AML-193 (cell line): ENCODE measurements around the gene LYPD3.
A peak's percentile ranks its signal among the peaks of the same experiment; 100 is the strongest.
"Not testable (repeated sequence)": the region's sequence is repeated elsewhere in the genome, so short reads cannot be mapped to it uniquely, and the experiment has no call there.

Experiments used
- DNase-seq, 2 experiments: peaks; one replicate each; lab custom pipeline; 2025; lab: John Stamatoyannopoulos, UW

Gene LYPD3

DNA sequence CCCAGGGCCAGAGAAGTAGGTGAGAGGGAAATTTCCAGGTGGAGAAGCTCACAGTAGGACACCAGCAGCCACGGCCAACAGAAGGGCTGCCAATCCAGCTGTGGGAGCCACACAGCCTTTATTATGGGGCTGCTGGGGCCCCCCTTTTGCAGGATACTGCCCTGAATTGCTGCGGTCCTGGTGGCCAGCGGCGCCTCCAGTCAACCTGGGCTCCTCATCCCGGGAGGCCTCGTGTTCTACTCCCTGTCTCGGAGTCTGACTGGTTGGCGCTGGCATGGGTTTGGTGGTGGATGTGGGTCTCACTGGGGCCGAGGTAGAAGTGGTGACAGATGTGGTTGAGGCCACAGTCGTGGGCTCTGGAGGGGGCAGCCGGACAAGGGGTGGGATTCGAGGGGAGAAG, 4.1 kb downstream of the LYPD3 start:
- DNase-seq, result no peak

DNA sequence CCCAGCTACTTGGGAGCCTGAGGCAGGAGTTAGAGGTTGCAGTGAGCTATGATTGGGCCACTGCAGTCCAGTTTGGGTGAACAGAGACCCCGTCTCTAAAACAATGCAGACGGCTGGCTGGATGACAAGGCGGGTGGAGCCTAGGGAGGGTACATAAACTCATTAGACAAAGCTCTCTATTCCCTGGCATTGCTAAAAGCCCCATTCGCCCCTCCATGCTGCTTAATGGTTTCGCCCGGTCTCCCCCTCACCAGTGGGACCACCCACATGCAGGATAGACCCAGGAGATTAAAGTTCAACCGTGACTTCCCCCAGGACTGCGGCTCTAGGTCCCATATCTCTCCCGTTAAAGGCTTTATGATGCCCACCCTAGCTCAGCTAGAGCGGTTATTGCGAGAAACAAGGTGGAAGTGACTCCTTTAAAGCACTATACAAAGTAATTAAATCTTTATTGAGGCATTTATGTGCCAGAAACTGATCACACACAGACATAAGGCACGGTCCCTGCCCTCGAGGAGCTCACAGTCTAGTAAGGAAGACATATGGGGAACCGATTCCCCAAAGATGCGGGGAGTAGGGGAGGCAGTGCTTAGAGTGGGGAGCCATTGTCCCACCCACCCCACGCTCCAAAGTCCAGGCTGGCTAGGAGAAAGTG, 4.9 kb downstream of the LYPD3 start:
- DNase-seq, result no peak

DNA sequence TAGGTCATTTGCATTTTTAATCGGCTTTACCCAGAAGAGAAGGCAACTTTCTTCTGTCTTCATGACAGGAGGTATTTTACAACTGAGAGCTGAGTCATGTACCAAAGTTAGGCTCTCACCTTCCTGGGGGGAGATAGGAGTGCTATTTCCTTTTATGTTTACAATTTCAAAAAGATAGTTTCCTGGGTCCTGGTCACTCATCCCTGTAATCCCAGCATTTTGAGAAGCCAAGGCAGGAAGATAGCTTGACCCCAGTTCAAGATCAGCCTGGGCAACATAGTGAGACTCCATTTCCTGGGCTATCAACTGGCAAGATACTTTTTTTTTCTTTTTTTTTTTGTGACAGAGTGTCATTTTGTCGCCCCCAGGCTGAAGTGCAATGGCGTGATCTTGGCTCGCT, 7.6 kb downstream of the LYPD3 start:
- no peak for DNase-seq

DNA sequence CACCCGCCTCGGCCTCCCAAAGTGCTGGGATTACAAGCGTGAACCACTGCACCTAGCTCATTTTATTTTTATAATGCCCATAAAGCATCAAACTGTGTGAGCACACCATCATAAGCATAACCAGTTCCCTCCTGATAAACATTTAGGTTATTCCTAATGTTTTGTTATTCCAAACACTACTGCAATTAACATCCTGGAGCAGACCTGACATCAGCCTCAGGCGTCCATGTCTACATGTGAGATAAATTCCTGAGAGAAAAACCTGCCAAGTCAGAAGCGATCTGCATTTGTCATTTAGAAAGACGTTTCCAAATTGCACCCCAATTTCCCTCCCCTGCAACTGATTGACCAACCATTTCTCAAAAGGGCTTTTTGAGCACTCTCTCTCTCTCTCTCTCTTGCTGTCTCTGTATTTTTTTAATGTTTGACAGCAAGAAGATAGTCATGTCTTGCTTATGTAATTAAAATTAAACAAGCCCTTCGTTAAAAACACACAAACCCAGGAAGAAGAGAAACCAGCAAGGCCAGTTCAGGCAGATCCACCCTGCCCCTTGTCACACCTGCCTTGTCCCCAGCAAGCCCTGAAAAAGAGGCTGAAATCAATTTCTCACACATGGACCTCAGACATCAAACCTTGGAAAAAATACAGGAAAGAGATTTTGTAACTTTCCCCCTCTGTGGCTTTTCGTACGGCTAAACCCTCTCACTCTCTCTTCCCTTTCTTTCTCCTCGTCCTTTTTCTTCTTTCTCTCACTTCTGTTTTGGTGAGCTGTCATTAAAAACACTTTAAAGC, 9.9 kb downstream of the LYPD3 start:
- DNase-seq, result peak in 1 of 2 experiments; percentile 10

DNA sequence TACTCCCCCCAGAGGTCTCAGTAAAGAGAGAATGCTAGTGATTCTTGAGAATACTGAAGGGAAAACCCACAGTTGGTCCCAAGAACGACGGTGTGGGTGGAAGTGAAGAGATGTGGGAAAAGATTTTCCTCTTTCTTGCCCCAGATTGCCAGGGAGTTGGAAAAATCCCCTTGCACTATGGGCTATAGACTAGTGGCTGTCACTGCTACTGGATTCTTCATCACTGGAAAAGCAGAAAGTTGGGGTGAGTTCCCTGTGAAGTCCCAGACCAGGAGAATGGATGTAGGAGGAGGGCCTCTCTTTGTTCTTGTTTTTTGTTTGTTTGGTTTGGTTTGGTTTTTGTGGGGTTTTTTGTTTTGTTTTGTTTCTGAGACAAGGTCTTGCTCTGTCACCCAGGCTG, 11.4 kb downstream of the LYPD3 start:
- DNase-seq, result no peak

DNA sequence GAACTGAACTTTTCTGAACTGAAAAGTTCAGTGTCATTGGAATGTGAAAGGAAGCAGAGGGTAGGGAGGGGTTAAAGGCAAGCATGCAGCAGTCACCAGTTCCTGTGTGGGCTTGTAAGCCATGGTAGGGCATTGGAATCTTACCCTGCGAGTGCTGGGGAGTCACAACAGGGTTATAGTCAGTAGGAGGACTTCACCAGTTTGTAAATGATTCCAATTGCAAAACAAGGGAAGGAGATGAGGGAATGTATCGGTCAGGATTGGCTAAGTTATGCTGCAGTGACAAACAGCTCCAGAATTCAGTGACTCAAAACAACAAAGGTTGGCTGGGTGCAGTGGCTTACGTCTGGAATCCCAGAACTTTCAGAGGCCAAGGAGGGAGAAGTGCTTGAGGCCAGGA, 12.8 kb downstream of the LYPD3 start:
- no peak for DNase-seq

DNA sequence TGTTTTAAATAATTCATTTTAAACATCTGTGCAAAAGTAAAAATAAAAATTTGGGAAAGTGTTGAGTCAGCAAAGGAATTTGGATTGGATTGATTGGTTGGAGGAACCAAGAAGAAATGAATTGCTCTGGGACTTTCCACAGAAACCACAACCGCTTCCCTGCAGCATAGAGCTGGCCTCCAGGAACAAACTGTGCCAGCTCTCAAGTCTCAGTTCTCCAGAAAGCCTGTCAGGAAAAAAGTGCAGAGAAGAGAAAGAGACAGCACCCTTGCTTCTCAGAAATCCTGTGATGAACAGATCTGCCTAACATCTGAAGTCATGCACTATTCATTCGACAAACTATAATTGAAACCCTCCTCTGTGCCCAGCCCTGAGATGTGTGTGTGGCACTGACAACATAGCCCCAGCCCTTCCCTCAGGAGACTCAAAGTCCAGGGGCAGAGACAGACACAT, 14.8 kb downstream of the LYPD3 start:
- no peak for DNase-seq

DNA sequence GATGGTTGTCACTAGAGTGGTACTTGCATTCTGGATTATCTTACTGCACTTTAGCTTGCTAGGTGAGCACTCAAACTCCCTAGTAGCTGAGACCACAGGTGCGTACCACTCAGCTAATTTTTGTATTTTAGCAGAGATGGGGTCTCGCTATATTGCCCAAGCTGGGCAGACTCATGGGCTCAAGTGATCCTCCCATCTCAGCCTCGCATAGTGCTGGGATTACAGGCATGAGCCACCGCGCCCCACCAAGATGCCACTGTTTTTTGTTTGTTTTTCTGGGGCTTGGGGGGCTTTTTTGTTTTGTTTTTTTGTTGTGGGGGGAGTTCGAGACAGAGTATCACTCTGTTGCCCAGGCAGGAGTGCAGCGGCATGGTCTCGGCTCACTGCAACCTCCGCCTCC, 17.8 kb downstream of the LYPD3 start:
- DNase-seq, result no peak

DNA sequence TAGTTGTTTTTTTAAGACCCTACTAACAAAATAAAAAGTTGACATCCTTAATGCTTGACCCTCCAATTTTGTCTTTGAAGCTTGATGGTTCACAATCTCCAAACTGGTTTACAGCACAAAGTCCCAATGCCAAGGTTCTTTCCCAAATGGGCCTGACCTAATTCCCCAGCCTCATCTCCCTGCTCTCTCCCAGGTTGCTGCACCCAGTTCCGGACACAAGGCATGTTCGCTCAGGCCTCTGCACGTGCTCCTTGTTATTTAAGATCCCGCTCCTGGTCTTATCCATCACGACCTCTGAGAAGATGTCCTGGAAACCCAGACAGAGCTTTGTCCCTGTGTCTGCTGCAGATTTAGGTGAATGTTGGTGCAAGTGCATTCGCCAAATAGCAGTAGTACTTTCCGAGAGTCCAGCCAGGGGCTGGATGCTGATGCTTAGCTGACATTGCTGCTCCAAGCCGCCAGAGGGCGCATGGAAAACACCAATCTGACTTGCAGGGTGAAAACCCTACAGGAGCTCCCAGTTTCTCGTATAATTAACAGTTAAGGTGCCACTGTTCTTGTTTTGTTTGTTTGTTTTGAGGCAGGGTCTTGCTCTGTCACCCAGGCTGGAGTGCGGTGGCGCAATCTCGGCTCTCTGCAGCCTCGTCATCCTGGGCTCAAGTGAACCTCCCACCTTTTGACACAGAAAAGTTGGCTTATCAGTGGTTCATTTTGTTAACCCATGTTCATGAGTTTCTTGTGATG, 18.5 kb downstream of the LYPD3 start:
- DNase-seq, result peak; percentile 60 to 64

DNA sequence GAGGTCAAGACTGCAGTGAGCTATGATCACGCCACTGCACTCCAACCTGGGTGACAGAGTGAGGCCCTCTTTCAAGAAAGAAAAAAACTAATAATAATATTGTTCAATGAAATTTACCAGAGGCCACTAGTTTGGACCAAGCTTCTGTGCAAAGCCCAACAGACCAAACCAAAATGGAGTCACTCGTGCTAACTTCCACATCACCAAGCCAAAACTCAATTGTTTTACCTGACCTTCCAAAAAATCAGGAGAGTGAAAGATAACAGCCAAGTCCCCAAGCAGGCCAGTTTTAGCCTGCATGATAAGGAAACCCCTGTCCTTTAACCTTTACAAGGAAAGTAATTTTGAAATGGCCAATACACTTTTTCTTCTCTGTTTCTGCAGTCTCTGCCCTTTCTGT, 20.0 kb downstream of the LYPD3 start:
- DNase-seq, result no peak

DNA sequence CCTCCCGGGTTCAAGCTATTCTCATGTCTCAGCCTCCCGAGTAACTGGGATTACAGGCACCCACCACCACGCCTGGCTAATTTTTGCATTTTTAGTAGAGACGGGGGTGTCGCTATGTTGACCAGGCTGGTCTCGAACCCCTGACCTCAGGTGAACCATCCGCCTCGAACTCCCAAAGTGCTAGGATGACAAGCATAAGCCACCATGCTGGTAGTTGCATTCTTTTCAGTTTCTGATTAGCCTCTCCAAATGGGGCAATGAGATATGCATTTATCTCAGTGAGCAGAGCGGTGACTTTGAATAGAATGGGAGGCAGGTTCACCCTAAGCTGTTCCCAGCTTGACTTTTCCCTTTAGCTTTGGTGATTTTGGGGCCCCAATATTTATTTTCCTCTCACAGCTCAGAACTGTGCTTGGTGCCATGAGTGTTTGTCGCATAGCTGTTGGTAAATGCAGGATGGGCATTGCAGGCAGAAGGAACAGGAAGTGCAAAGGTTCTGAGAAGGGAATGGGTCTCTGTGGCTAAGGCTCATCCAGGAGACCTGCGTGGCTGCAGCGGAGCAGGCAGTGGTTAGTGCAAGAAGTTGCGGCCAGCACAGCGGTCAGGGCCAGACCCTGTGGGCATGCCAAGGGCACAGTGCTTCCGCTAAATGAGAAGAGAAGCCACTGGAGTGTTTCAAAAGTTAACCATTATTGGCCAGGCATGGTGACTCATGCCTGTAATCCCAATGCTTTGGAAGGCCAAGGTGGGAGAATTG, 20.7 kb downstream of the LYPD3 start:
- no peak for DNase-seq

DNA sequence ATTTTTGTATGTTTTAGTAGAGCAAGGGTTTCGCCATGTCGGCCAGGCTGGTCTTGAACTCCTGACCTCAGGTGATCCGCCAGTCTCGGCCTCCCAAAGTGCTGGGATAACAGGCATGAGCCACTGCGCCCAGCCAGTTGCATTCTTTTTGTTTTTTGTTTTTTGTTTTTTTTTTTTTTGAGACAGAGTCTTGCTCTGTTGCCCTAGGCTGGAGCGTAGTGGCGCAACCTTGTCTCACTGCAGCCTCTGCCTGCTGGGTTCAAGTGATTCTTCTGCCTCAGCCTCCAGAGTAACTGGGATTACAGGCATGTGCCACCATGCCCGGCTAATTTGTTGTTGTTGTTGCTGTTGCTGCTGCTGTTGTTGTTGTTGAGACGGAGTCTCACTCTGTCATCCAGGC, 21.3 kb downstream of the LYPD3 start:
- not testable (repeated sequence) for DNase-seq

DNA sequence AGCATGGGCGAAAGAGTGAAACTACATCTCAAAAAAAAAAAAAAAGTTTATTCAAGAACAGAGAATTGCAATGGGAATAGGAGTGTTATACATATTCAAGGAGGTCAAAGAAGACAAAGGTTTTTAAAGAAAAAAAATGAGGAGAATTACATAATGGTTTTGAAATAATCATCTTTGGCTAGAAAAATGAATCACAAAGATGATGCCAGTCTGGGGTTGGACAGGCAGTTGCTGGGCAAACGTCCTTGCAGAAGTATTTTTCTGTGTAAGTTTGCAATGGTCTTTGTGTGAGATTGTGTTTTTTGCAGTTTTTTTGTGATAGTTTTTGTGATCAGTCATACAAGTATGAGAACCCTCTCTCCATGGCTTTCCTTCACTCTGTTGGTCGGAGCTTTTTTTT, 23.7 kb downstream of the LYPD3 start:
- no peak for DNase-seq

DNA sequence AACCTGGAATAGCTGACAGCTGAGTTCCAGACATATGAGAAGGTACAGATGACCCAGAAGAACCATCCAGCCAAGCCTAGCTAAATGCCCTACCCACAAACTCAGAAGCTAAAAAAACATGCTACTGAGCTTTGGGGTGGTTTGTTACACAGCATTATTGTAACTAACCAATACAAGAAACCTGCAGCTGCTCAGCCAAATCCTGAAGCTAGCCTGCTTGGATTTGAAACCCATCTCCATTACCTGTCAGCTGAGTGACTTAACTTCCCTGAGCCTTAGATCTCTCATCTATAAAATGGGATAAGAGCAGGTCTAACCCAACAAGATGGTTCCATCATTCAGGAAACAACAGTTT, 25.7 kb downstream of the LYPD3 start:
- DNase-seq, result no peak

DNA sequence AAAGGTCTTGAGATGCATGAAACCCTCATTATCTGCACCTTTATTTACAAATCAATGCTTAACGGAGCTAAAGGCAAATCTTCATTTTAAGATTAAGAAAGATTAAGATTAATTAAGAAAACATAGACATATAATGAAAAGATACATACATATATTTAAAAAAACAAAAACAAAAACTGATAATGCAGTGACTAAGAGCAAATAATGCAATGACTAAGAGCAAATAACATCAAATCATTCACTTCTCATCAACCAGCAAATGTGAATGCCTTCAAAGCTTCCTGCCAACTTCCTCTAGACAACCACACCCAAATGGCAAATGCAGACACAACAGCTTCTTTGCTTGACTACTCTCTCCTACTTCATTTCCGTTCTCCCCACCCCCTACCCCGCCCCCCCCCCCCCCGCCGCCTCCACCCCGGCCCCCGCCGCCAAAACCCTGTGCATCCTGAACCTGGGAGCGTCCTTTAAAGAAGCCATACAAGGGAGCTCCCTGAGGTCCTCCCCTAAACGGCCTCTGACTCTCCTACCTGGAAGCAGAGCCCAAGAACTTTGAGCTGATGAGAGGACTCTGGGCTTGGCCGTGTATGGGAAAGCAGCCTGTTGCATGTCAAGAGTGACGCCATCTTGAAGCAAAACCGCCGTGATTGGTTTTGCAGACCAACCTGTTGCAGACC, 26.2 kb downstream of the LYPD3 start:
- DNase-seq, result no peak

DNA sequence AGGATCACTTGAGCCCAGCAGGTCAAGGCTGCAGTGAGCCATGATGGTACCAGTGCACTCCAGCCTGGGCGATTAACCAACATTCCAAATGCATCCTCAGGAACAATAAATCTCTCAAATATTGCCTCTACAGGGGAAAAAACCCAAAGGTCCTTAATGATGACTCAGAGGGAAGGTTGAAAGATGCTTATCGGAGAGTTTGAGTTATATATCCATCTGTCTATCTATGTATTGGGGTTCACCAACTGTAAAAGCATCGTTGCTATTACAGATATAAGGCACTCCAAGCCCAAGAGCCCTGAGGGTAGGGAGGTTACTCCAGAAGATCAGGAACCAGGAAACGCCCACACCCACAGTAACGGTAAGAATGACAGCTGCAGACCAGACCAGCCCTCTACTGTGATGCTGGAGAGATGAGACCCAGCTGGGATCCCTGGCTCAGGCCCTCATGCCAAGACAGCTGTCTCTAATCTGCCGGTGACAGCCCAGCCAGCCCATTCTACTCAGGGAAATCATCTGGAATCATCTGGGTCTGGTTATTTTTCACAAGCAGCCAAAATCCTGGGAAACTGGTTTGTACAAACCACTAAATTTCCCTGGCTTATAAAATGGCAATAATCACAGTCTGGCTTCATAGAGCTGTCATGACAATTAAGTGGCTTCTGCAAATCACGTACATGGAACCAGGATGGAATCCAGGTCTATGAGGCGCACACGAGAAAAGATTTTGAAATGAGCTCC, 26.9 kb downstream of the LYPD3 start:
- DNase-seq, result no peak

DNA sequence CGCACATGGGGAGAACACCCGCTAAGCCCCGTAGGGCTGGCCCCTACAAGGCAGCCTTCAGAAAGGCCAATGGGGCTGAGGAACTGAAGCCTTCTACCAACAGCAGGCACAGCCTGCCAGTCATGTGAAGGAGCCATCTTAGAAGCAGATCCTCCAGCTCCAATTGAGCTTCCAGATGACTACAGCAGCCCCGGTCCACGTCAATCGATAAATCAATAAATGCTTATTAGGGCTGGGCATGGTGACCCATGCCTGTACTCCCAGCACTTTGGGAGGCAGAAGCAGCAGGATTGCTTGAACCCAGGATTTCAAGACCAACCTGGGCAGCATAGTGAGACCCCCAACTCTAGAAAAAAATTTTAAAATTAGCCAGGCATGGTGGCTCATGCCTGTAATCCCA, 27.7 kb downstream of the LYPD3 start:
- DNase-seq, result no peak

DNA sequence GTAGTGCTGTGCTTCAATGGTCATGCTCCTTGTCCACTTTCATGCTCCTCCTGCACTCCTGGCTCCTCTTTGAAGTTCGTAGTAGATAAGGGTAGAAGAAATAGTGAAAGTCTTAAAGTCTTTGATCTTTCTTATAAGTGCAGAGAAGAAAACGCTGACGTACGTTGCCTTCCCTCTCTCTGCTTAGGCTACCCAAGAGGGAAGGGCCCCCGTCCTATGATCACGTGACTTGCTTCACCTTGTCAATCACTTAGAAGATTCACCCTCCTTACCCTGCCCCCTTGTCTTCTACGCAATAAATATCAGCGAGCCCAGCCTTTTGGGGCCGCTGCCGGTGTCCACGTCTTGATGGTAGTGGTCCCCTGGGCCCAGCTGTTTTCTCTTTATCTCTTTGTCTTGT, 28.1 kb downstream of the LYPD3 start:
- DNase-seq, result not testable (repeated sequence)

DNA sequence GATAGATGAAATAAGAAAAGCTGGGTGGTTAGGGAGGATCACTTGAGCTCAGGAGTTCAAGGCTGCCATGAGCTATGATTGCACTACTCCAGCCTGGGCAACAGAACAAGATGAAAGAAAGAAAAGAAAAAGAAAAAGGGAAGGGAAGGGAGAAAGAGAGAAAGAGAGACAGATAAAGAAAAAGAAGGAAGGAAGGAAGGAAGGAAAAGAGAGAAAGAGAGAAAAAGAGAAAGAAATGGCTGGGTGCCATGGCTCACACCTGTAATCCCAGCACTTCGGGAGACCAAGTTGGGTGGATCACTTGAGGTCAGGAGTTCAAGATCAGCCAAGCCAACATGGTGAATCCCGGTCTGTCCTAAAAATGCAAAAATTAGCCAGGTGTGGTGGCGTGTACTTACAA, 29.6 kb downstream of the LYPD3 start:
- DNase-seq, result no peak

DNA sequence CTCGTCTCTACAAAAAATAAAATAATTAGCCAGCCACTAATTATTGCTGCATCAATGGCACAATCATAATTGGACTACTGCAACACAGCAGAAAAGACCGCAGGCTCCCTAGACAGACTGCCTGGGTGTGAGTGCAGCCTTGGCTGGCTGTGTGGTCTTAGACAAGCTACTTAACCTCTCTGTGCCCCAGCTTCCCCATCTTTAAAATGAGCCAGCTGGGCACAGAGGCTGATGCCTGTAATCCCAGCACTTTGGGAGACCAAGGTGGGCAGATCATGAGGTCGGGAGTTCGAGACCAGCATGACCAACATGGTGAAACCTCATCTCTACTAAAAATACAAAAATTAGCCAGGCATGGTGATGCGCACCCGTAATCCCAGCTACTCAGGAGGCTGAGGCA, 31.7 kb downstream of the LYPD3 start:
- no peak for DNase-seq

DNA sequence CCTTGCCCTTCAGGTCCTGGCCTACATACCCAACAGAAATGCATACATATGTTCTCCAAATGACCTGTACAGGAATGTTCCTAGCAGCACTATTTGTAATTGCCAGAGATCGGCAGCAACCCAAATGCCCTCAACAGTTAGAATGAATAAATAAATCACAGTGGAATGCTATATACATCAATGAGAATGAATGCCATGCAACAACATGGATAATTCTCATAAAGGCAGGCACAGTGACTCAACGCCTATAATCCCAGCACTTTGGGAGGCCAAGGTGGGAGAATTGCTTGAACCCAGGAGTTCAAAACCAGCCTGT, 32.1 kb downstream of the LYPD3 start:
- no peak for DNase-seq
